ENCODE results near the gene AGBL4.

Gene AGBL4

GRCh38 chr1:48790397-48790796 is 1233.4 kb downstream of the AGBL4 start:
- H3K27me3 ChIP-seq (ENCODE audit: insufficient read depth, low read length) = no peaks in the 10 kb centered on the region
- no peak overlapping the region for H3K27ac ChIP-seq (ENCODE audit: low read depth, low read length, poor library complexity, severe bottlenecking)
- no peak overlapping the region for H3K4me3 ChIP-seq (ENCODE audit: low read depth, low read length, poor library complexity, severe bottlenecking)
- no peaks in the 10 kb centered on the region for H3K9me2 ChIP-seq (ENCODE audit: low read depth, low read length)
- H2AFZ ChIP-seq (ENCODE audit: low read length) = no peak overlapping the region
- H3K36me3 ChIP-seq (ENCODE audit: insufficient read depth, low read length) = no peaks in the 10 kb centered on the region
- H3K9me3 ChIP-seq (ENCODE audit: low read length) = no peaks in the 10 kb centered on the region
- H4K20me1 ChIP-seq (ENCODE audit: insufficient read depth, low read length) = no peaks in the 10 kb centered on the region
- H3K4me1 ChIP-seq (ENCODE audit: insufficient read depth, low read length, severe bottlenecking) = no peaks in the 10 kb centered on the region
- no peak overlapping the region for H3K4me2 ChIP-seq (ENCODE audit: low read length)
- no peak for TF ChIP-seq EZH2 (IDR thresholded peaks at IDR 0.05; ENCODE audit: borderline replicate concordance, low read length)
- no peak for TF ChIP-seq CTCF (IDR thresholded peaks at IDR 0.05; ENCODE audit: low read length)
- no peak overlapping the region for H3K9ac ChIP-seq (ENCODE audit: low read length)
- H3F3A ChIP-seq (ENCODE audit: insufficient read depth, low read length) = no peaks in the 10 kb centered on the region
- H3K79me2 ChIP-seq (ENCODE audit: insufficient read depth, low read length) = no peaks in the 10 kb centered on the region

- Histone ChIP-seq H3K4me3 (ENCODE audit: low read depth, low read length, poor library complexity, severe bottlenecking) (no peak overlapping the region), H3K9ac (ENCODE audit: low read length) (no peak overlapping the region), H3K4me2 (ENCODE audit: low read length) (no peak overlapping the region), H3K79me2 (ENCODE audit: insufficient read depth, low read length) (no peaks in the 10 kb centered on the region), H3K27ac (ENCODE audit: low read depth, low read length, poor library complexity, severe bottlenecking) (no peak overlapping the region), H3K9me3 (ENCODE audit: low read length) (no peaks in the 10 kb centered on the region), H3K4me1 (ENCODE audit: insufficient read depth, low read length, severe bottlenecking) (no peaks in the 10 kb centered on the region), H4K20me1 (ENCODE audit: insufficient read depth, low read length) (no peaks in the 10 kb centered on the region), H3K27me3 (ENCODE audit: insufficient read depth, low read length) (no peaks in the 10 kb centered on the region), H3F3A (ENCODE audit: insufficient read depth, low read length) (no peaks in the 10 kb centered on the region), H2AFZ (ENCODE audit: low read length) (no peak overlapping the region), H3K9me2 (ENCODE audit: low read depth, low read length) (no peaks in the 10 kb centered on the region), H3K36me3 (ENCODE audit: insufficient read depth, low read length) (no peaks in the 10 kb centered on the region)
- TF ChIP-seq CTCF (IDR thresholded peaks at IDR 0.05; ENCODE audit: low read length) = no peak
- no peak for TF ChIP-seq EZH2 (IDR thresholded peaks at IDR 0.05; ENCODE audit: borderline replicate concordance, low read length)
Observed at GRCh38 chr1:48789903-48790302, 1233.9 kb downstream of the AGBL4 start.

- H3K9me3 ChIP-seq (ENCODE audit: low read length) = no peaks in the 10 kb centered on the region
- no peak overlapping the region for H3K4me2 ChIP-seq (ENCODE audit: low read length)
- no peaks in the 10 kb centered on the region for H3K27me3 ChIP-seq (ENCODE audit: insufficient read depth, low read length)
- no peaks in the 10 kb centered on the region for H3F3A ChIP-seq (ENCODE audit: insufficient read depth, low read length)
- TF ChIP-seq CTCF (IDR thresholded peaks at IDR 0.05; ENCODE audit: low read length) = no peak
- no peak for TF ChIP-seq EZH2 (IDR thresholded peaks at IDR 0.05; ENCODE audit: borderline replicate concordance, low read length)
- H3K36me3 ChIP-seq (ENCODE audit: insufficient read depth, low read length) = no peaks in the 10 kb centered on the region
- H3K9me2 ChIP-seq (ENCODE audit: low read depth, low read length) = no peaks in the 10 kb centered on the region
- no peaks in the 10 kb centered on the region for H4K20me1 ChIP-seq (ENCODE audit: insufficient read depth, low read length)
- H3K27ac ChIP-seq (ENCODE audit: low read depth, low read length, poor library complexity, severe bottlenecking) = no peak overlapping the region
- H3K9ac ChIP-seq (ENCODE audit: low read length) = no peak overlapping the region
- H2AFZ ChIP-seq (ENCODE audit: low read length) = no peak overlapping the region
- H3K4me3 ChIP-seq (ENCODE audit: low read depth, low read length, poor library complexity, severe bottlenecking) = no peak overlapping the region
- H3K79me2 ChIP-seq (ENCODE audit: insufficient read depth, low read length) = no peaks in the 10 kb centered on the region
- no peaks in the 10 kb centered on the region for H3K4me1 ChIP-seq (ENCODE audit: insufficient read depth, low read length, severe bottlenecking)
Observed at GRCh38 chr1:48785869-48786268, 1237.9 kb downstream of the AGBL4 start.

All from OCI-LY1 (cell line).